Measurements from ENCODE around the gene SDF2.

Gene SDF2

DNA sequence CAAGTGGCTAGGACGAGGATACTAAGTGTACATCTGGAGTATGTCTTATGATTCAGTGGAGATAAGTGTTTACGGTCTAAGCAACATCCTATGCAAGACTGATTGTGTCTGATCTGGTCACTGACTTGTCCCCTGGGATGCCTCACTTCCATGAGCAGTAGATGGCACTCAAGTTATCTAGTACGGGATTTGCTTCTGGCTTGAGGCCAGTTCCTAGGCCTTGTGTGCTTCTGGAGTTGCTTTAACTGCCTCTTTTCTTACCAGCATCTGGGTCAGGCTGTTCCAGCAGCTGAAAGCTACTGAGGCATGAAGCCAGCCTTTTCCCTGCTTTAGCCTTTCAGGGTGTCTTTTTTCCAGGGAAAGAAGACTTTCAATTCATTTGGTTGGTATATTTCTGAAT, 23.3 kb upstream of the SDF2 start:
- peak; percentile 65 for DNase-seq (ENCODE audit: low read depth)
- TF ChIP-seq, protein P1, sequence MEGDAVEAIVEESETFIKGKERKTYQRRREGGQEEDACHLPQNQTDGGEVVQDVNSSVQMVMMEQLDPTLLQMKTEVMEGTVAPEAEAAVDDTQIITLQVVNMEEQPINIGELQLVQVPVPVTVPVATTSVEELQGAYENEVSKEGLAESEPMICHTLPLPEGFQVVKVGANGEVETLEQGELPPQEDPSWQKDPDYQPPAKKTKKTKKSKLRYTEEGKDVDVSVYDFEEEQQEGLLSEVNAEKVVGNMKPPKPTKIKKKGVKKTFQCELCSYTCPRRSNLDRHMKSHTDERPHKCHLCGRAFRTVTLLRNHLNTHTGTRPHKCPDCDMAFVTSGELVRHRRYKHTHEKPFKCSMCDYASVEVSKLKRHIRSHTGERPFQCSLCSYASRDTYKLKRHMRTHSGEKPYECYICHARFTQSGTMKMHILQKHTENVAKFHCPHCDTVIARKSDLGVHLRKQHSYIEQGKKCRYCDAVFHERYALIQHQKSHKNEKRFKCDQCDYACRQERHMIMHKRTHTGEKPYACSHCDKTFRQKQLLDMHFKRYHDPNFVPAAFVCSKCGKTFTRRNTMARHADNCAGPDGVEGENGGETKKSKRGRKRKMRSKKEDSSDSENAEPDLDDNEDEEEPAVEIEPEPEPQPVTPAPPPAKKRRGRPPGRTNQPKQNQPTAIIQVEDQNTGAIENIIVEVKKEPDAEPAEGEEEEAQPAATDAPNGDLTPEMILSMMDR (IDR thresholded peaks at IDR 0.05; ENCODE audit: control insufficient read depth, extremely low read depth, insufficient read depth) = peak; percentile 60
- no peak overlapping the region for H3K4me3 ChIP-seq (ENCODE audit: low read depth, low read length)

DNA sequence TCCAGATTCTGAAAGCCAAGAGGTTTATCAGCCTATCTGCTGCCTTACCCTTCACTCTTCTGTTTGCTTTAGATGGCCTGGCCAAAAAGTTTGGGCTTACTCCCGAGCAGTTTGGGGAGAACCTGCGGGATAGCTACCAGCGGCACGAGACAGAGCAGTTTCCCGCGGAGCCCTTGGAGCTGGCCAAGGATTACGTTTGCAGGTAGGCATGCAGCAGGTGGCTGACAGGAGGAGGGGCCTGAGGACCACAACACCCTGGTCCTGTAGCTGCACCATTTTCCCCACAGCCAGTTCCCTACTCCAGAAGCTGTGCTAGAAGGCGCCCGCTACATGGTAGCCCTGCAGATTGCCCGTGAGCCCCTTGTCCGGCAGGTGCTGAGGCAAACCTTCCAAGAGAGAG, 20.9 kb upstream of the SDF2 start:
- H3K4me3 ChIP-seq (ENCODE audit: low read depth, low read length) = no peak overlapping the region
- no peak for DNase-seq (ENCODE audit: low read depth)
- TF ChIP-seq, protein P1 (IDR thresholded peaks at IDR 0.05; ENCODE audit: control insufficient read depth, extremely low read depth, insufficient read depth) = no peak

DNA sequence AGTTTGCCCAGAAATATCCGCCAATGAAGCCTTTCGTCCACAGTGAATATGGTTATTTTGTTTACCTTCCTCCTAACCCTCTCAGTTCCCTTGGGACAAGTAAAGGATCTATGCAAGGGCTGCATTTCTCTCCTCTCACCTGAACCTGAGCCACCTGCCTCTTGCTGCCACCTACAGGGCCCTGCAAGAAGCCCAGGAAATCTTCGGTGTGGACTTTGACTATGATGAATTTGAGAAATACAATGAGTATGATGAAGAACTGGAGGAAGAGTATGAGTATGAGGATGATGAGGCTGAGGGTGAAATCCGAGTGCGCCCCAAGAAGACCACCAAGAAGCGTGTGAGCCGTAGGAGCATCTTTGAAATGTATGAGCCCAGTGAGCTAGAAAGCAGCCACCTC, 14.3 kb upstream of the SDF2 start:
- TF ChIP-seq, protein P1 (IDR thresholded peaks at IDR 0.05; ENCODE audit: control insufficient read depth, extremely low read depth, insufficient read depth) = peak; percentile 70
- H3K4me3 ChIP-seq (ENCODE audit: low read depth, low read length) = no peak overlapping the region
- no peak for DNase-seq (ENCODE audit: low read depth)

- H3K4me3 ChIP-seq (ENCODE audit: low read depth, low read length) = no peak overlapping the region
- no peak for DNase-seq (ENCODE audit: low read depth)
- TF ChIP-seq, protein P1 (IDR thresholded peaks at IDR 0.05; ENCODE audit: control insufficient read depth, extremely low read depth, insufficient read depth) = no peak
These were observed 13.8 kb upstream of the SDF2 start for GRCh38 chr17:28675490-28675889.

DNA sequence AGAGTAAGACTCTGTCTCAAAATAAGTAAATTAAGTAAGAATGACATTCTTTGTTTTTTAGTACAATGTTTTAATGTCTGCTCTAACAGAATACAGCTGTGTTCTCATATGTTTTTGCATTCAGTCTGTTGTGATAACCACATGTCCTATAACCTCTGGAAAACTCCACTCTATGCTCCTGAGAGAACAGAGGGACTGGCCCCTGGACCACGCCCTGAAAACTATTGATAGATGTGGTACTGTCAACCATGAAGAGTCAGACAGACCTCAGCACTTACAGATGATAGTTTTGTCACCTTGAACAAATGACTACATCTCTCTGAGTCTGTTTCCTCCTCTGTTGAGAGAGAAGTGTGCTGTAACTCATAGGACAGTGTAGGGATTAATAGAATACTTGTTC, 8.2 kb upstream of the SDF2 start:
- TF ChIP-seq, protein P1 (IDR thresholded peaks at IDR 0.05; ENCODE audit: control insufficient read depth, extremely low read depth, insufficient read depth) = no peak
- no peak for DNase-seq (ENCODE audit: low read depth)
- H3K4me3 ChIP-seq (ENCODE audit: low read depth, low read length) = no peak overlapping the region

- TF ChIP-seq, protein P1 (IDR thresholded peaks at IDR 0.05; ENCODE audit: control insufficient read depth, extremely low read depth, insufficient read depth) = no peak
- no peak for DNase-seq (ENCODE audit: low read depth)
- H3K4me3 ChIP-seq (ENCODE audit: low read depth, low read length) = no peak overlapping the region
These were observed 6.2 kb upstream of the SDF2 start for GRCh38 chr17:28667870-28668269.

- no peak overlapping the region for H3K4me3 ChIP-seq (ENCODE audit: low read depth, low read length)
- DNase-seq (ENCODE audit: low read depth) = no peak
- TF ChIP-seq, protein P1 (IDR thresholded peaks at IDR 0.05; ENCODE audit: control insufficient read depth, extremely low read depth, insufficient read depth) = no peak
These were observed 4.3 kb upstream of the SDF2 start for GRCh38 chr17:28665994-28666393.
